Measurements from ENCODE around the gene SPTBN1. TPM values are rescaled to one million over a fixed set of nuclear protein-coding genes. Genes with fewer than 3 reads are reported as not detected.

The SPTBN1 gene
- total and polyA plus RNA-seq, 2 of the 13 experiments (the other 11 are each of a cell fraction or from before 2014, with no cell fraction given) = 123 to 299 TPM

GRCh38 chr2:54666634-54667265 is 210.6 kb downstream of the SPTBN1 start (continued):
- TF ChIP-seq GATA4 (IDR thresholded peaks at IDR 0.05; ENCODE audit: borderline replicate concordance, low read depth) (no peak), TEAD3 (CRISPR knock-in tag; optimal IDR thresholded peaks at IDR 0.05; ENCODE audit: borderline replicate concordance) (peak; percentile 61), SNAPC4 (CRISPR knock-in tag; IDR thresholded peaks at IDR 0.05) (no peak), PLRG1 (conservative IDR thresholded peaks at IDR 0.05) (no peak), MXD1 (CRISPR knock-in tag; IDR thresholded peaks at IDR 0.05) (no peak), ZFP36 (IDR thresholded peaks at IDR 0.05; ENCODE audit: borderline replicate concordance, low read depth, low read length, partially characterized antibody) (no peak), ETV5 (CRISPR knock-in tag; IDR thresholded peaks at IDR 0.05; ENCODE audit: borderline replicate concordance) (no peak), ZNF407 (CRISPR knock-in tag; IDR thresholded peaks at IDR 0.05; ENCODE audit: not compliant biosample characterization) (no peak), RXRA (CRISPR knock-in tag; IDR thresholded peaks at IDR 0.05) (peak; percentile 93; the same call in 1 of the 2 replicates), NFATC3 (CRISPR knock-in tag; IDR thresholded peaks at IDR 0.05) (no peak), CREM (IDR thresholded peaks at IDR 0.05) (peak; percentile 77; the same call in 1 of the 2 replicates), CREM (CRISPR knock-in tag; IDR thresholded peaks at IDR 0.05) (no peak), PBX3 (CRISPR knock-in tag; IDR thresholded peaks at IDR 0.05; ENCODE audit: borderline replicate concordance) (no peak)
